HL-60 (cell line): ENCODE measurements around the gene LRCH2.

Experiments used
- POLR2AphosphoS5 ChIP-seq: IDR thresholded peaks from 2 replicates; pipeline ENCODE4 v1.6.1; 2012; ENCODE audit warnings: low read depth
- TF ChIP-seq, protein P1 (sequence below): IDR thresholded peaks from one replicate; pipeline ENCODE4 v1.5.1; 2011; ENCODE audit warnings: low read length, control low read depth, inconsistent platforms; ENCODE audit not compliant: insufficient read depth

GRCh38 chrX:115255003-115255402 is 21.1 kb upstream of the LRCH2 start:
- TF ChIP-seq, protein P1, sequence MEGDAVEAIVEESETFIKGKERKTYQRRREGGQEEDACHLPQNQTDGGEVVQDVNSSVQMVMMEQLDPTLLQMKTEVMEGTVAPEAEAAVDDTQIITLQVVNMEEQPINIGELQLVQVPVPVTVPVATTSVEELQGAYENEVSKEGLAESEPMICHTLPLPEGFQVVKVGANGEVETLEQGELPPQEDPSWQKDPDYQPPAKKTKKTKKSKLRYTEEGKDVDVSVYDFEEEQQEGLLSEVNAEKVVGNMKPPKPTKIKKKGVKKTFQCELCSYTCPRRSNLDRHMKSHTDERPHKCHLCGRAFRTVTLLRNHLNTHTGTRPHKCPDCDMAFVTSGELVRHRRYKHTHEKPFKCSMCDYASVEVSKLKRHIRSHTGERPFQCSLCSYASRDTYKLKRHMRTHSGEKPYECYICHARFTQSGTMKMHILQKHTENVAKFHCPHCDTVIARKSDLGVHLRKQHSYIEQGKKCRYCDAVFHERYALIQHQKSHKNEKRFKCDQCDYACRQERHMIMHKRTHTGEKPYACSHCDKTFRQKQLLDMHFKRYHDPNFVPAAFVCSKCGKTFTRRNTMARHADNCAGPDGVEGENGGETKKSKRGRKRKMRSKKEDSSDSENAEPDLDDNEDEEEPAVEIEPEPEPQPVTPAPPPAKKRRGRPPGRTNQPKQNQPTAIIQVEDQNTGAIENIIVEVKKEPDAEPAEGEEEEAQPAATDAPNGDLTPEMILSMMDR: no peak
- no peak for TF ChIP-seq POLR2AphosphoS5
